GM21528 (cell line): ENCODE results near the gene MTHFSD.
"Not testable (repeated sequence)": the region's sequence is repeated elsewhere in the genome, so short reads cannot be mapped to it uniquely, and the experiment has no call there.

Source experiments
- ATAC-seq: cut with Tn5 transposase; IDR thresholded peaks from one replicate; pipeline ENCODE4 v1.9.1; 2021; ENCODE audit warnings: mild to moderate bottlenecking, moderate library complexity; ENCODE audit not compliant: unreplicated experiment, low FRiP score

MTHFSD gene

GRCh38 chr16:86554917-86555703 lies at the start of gene MTHFSD:
Gene MTHFSD, minus strand, starts transcription at chr16:86555235. Its CDS starts 51 bp downstream, at chr16:86555184.
- ATAC-seq = peak; percentile 85

- ATAC-seq = no peak
Measured at GRCh38 chr16:86604436-86605193, 49.6 kb upstream of the MTHFSD start.

- ATAC-seq = no peak
Measured at GRCh38 chr16:86602521-86602920, 47.5 kb upstream of the MTHFSD start.

- ATAC-seq = no peak
Measured at GRCh38 chr16:86601356-86601755, 46.3 kb upstream of the MTHFSD start.

GRCh38 chr16:86598607-86599565 lies 43.9 kb upstream of the MTHFSD start:
- ATAC-seq = no peak

- ATAC-seq = no peak
Measured at GRCh38 chr16:86597880-86598606, 43.0 kb upstream of the MTHFSD start.

GRCh38 chr16:86597126-86597879 lies 42.3 kb upstream of the MTHFSD start:
- no peak for ATAC-seq

GRCh38 chr16:86595983-86596605 lies 41.1 kb upstream of the MTHFSD start:
- ATAC-seq = no peak

- ATAC-seq = no peak
Measured at GRCh38 chr16:86594721-86595120, 39.7 kb upstream of the MTHFSD start.

- ATAC-seq = no peak
Measured at GRCh38 chr16:86593913-86594620, 39.0 kb upstream of the MTHFSD start.

GRCh38 chr16:86591270-86591669 lies 36.2 kb upstream of the MTHFSD start:
- ATAC-seq = no peak

- ATAC-seq = no peak
Measured at GRCh38 chr16:86590501-86591144, 35.6 kb upstream of the MTHFSD start.

- ATAC-seq = not testable (repeated sequence)
Measured at GRCh38 chr16:86587955-86588354, 32.9 kb upstream of the MTHFSD start.

- no peak for ATAC-seq
Measured at GRCh38 chr16:86587487-86587886, 32.5 kb upstream of the MTHFSD start.

GRCh38 chr16:86585821-86586611 lies 31.0 kb upstream of the MTHFSD start:
- ATAC-seq = no peak

- no peak for ATAC-seq
Measured at GRCh38 chr16:86584726-86585721, 30.0 kb upstream of the MTHFSD start.
